Measurements from ENCODE around the gene EXOSC3. TPM values are rescaled to one million over a fixed set of nuclear protein-coding genes. Genes with fewer than 3 reads are reported as not detected.
A peak's percentile ranks its signal among the peaks of the same experiment; 100 is the strongest.

Gene EXOSC3
- total RNA-seq, 4 donors from 2014 or later: 2.6 to 46.2 (median 14.7) TPM

DNA sequence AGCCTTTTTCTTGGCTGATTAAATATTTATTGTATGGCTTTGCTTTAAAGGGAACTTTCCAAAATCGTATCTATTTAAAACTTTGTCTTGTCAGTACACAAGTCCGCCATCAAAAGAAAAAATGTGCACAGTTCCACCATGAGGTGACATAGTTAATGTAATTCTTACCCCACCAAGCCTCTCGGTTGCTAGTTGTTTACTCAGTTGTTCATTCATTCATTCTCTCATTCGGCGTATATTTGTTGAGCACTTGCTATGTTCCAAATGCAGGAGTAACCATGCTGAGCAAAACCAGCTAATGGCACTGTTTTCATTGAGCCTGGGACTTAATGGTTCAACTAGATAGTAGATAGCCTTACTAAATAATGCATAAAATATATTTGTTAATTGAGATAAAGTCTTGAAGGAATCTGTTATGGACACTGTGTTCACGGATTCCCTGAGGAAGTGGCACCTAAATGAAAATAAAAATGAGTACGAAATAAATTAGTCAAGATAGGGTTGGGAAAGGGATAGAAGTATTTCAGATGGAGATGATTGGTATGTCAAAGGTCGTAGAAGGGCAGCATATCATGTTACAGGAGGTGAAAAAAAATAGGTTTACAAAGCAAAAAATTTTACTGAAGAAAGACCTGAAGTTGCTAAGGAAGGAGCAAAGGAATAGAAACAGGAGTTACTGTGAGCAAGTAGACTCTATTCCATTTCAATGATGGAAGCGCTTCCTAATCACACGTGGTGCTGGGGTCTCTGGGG lies 17.3 kb upstream of the EXOSC3 start:
- in situ Hi-C loops (cut with MboI; ENCODE audit: low pct_ligation_motif_present in 1 of 4, low pct_unique_long_range_greater_than_20kb in 1 of 4, low sequenced_read_pairs in 3 of 4): no loop called here
- H3K27ac ChIP-seq: peak overlapping the region in 3 of 4 donors; percentile 90 to 93 (median 93)

DNA sequence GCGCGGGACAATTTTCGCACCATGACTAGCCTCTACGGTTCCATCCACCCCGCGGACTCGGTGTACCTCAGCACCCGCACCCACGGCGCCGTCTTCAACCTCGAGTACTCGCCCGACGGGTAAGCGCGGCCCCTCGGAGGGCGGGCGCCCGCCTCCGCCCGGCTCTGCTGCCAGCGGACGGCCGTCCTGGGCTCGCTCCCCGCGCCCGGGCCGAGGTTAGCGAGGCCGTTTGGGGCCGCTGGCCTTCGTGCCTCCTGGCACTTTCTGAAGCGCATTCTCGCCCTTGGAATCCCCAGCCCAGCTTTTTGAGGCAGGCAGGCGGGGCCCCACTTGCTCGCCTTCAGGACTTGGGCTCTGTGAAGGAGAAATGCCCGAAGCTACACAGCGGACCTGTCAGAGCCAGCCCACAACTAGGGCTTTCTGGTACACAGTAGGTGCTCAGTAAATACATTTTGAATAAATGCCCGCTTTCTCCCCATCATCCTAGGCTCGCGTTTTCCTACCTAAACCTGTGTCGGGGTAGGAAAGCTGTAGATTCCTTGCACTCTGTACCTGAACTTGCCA lies 16.5 kb upstream of the EXOSC3 start:
- Histone ChIP-seq H3K27ac (peak overlapping the region; percentile 90 to 93 (median 92)), H3K36me3 (no peaks in the 10 kb centered on the region), H3K9me3 (no peaks in the 10 kb centered on the region), H3K27me3 (no peaks in the 10 kb centered on the region), H3K4me3 (peak overlapping the region; percentile 73 to 95 (median 84)), H3K4me1 (peaks cover 12 to 37% (median 16%) of the 10 kb centered on the region in 4 donors)
- in situ Hi-C loops (cut with MboI; ENCODE audit: low pct_ligation_motif_present in 1 of 4, low pct_unique_long_range_greater_than_20kb in 1 of 4, low sequenced_read_pairs in 3 of 4) (no loop called here), intact Hi-C loops (cut with DNase I; ENCODE audit: low total_unique reads) (no loop called here)
- DNase-seq: peak; percentile 33
- WGBS, 2 donors (ENCODE audit: low coverage in 1 of 2): 1% methylated on average over 42 of the region's 45 CpGs; no CpG with 5 or more reads in 1 of the 2 donors
- TF ChIP-seq POLR2A (IDR thresholded peaks at IDR 0.05) (no peak), EP300 (IDR thresholded peaks at IDR 0.05; ENCODE audit: low read depth) (no peak), CTCF (IDR thresholded peaks at IDR 0.05) (no peak), POLR2AphosphoS5 (IDR thresholded peaks at IDR 0.05) (no peak)

More for the DNA sequence above, 17.3 kb upstream of the EXOSC3 start:
- 47 to 49% methylated on average over 8 to 10 of the region's 10 CpGs for WGBS, 2 donors (ENCODE audit: low coverage in 1 of 2)
- TF ChIP-seq POLR2A (IDR thresholded peaks at IDR 0.05): no peak
- no peak for TF ChIP-seq CTCF (IDR thresholded peaks at IDR 0.05)
- TF ChIP-seq POLR2AphosphoS5 (IDR thresholded peaks at IDR 0.05): no peak
- no peak for TF ChIP-seq EP300 (IDR thresholded peaks at IDR 0.05; ENCODE audit: low read depth)
- intact Hi-C loops (cut with DNase I; ENCODE audit: low total_unique reads): no loop called here
- Histone ChIP-seq H3K36me3 (no peaks in the 10 kb centered on the region), H3K4me3 (peak overlapping the region; percentile 73 to 95 (median 84)), H3K27me3 (no peaks in the 10 kb centered on the region), H3K4me1 (peaks cover 12 to 37% (median 16%) of the 10 kb centered on the region in 4 donors), H3K9me3 (no peaks in the 10 kb centered on the region)
- DNase-seq: no peak

GRCh38 chr9:37800631-37801286 lies 15.9 kb upstream of the EXOSC3 start, which contains the start of gene DCAF10:
Gene DCAF10, plus strand, starts transcription at chr9:37800797. Its CDS starts 70 bp downstream, at chr9:37800867.
- in situ Hi-C loops (cut with MboI; ENCODE audit: low pct_ligation_motif_present in 1 of 4, low pct_unique_long_range_greater_than_20kb in 1 of 4, low sequenced_read_pairs in 3 of 4): no loop called here

More at GRCh38 chr9:37800631-37801286, 15.9 kb upstream of the EXOSC3 start, which contains the start of gene DCAF10:
- TF ChIP-seq POLR2AphosphoS5 (IDR thresholded peaks at IDR 0.05) (peak; percentile 49 to 92 (median 88)), POLR2A (IDR thresholded peaks at IDR 0.05) (peak; percentile 76), CTCF (IDR thresholded peaks at IDR 0.05) (peak in 1 of 5 experiments; percentile 11), EP300 (IDR thresholded peaks at IDR 0.05; ENCODE audit: low read depth) (no peak)
- H3K4me3 ChIP-seq: peak within 1 kb of the TSS; percentile 73 to 95 (median 84)
- no peaks in the 10 kb centered on the region for H3K9me3 ChIP-seq
- peaks cover 12 to 32% (median 16%) of the 10 kb centered on the region in 4 donors for H3K4me1 ChIP-seq
- intact Hi-C loops (cut with DNase I; ENCODE audit: low total_unique reads): no loop called here
- DNase-seq: peak; percentile 89
- peak within 1 kb of the TSS; percentile 90 to 93 (median 92) for H3K27ac ChIP-seq
- WGBS, 2 donors (ENCODE audit: low coverage in 1 of 2): 1% methylated on average over 60 of the region's 72 CpGs; no CpG with 5 or more reads in 1 of the 2 donors
- H3K36me3 ChIP-seq: no peaks in the 10 kb centered on the region
- no peaks in the 10 kb centered on the region for H3K27me3 ChIP-seq

All from transverse colon (tissue), 4 donors.